Trophoblast cell (in vitro differentiated cells and primary cell): ENCODE data around the gene AHDC1.
A peak's percentile ranks its signal among the peaks of the same experiment; 100 is the strongest.

Experiments used
- DNase-seq, 2 donors: peaks; one replicate each; pipeline ENCODE4 v3.0.0-alpha.2; 2016
- H2AFZ ChIP-seq: 2 replicates; pipeline ENCODE4 v1.6.1; 2013; ENCODE audit warnings: low read length, moderate library complexity, mild to moderate bottlenecking; ENCODE audit not compliant: insufficient read depth, poor library complexity
- H2AK5ac ChIP-seq: 2 replicates; pipeline ENCODE4 v1.6.1; 2013; ENCODE audit warnings: mild to moderate bottlenecking, low read length
- H2BK120ac ChIP-seq: 2 replicates; pipeline ENCODE4 v1.6.1; 2013; ENCODE audit warnings: low read length, mild to moderate bottlenecking, moderate library complexity; ENCODE audit not compliant: insufficient read depth, poor library complexity
- H2BK12ac ChIP-seq: 2 replicates; pipeline ENCODE4 v1.6.1; 2013; ENCODE audit warnings: mild to moderate bottlenecking, low read length, moderate library complexity
- H2BK5ac ChIP-seq: 2 replicates; pipeline ENCODE4 v1.6.1; 2013; ENCODE audit warnings: low read length, low read depth, moderate library complexity, mild to moderate bottlenecking; ENCODE audit not compliant: poor library complexity
- H3K14ac ChIP-seq: 2 replicates; pipeline ENCODE4 v1.6.1; 2013; ENCODE audit warnings: mild to moderate bottlenecking, low read length
- H3K18ac ChIP-seq: 2 replicates; pipeline ENCODE4 v1.6.1; 2013; ENCODE audit warnings: mild to moderate bottlenecking, low read length
- H3K23ac ChIP-seq: 2 replicates; pipeline ENCODE4 v1.6.1; 2013; ENCODE audit warnings: low read length
- H3K27ac ChIP-seq: 2 replicates; pipeline ENCODE4 v1.5.1; 2013; ENCODE audit warnings: low read depth, mild to moderate bottlenecking, inconsistent platforms, low read length, moderate library complexity
- H3K27me3 ChIP-seq: 2 replicates; pipeline ENCODE4 v1.6.1; 2013; ENCODE audit warnings: inconsistent platforms, mild to moderate bottlenecking, low read length, moderate library complexity; ENCODE audit not compliant: insufficient read depth
- H3K36me3 ChIP-seq, 2 experiments: 1 replicate in 1 of 2; 2 replicates in 1 of 2; pipeline ENCODE4 v1.6.1; 2013; ENCODE audit warnings: low read length in 2 of 2, mild to moderate bottlenecking in 2 of 2, moderate library complexity in 1 of 2; ENCODE audit not compliant: insufficient read depth in 2 of 2, control insufficient read depth in 1 of 2
- H3K4ac ChIP-seq: 2 replicates; pipeline ENCODE4 v1.6.1; 2013; ENCODE audit warnings: low read depth, mild to moderate bottlenecking, low read length, moderate library complexity
- H3K4me1 ChIP-seq, 2 experiments: 1 replicate in 1 of 2; 2 replicates in 1 of 2; pipeline ENCODE4 v1.6.1; 2013; ENCODE audit warnings: low read length in 2 of 2, mild to moderate bottlenecking in 2 of 2, moderate library complexity in 1 of 2; ENCODE audit not compliant: insufficient read depth in 2 of 2, control insufficient read depth in 1 of 2
- H3K4me2 ChIP-seq: 2 replicates; pipeline ENCODE4 v1.6.1; 2013; ENCODE audit warnings: inconsistent platforms, mild to moderate bottlenecking, low read length, moderate library complexity
- H3K4me3 ChIP-seq: 2 replicates; pipeline ENCODE4 v1.5.1; 2013; ENCODE audit warnings: mild to moderate bottlenecking, low read depth, low read length, inconsistent platforms
- H3K79me1 ChIP-seq: one replicate; pipeline ENCODE4 v1.6.1; 2013; ENCODE audit warnings: low read length
- H3K79me2 ChIP-seq: 2 replicates; pipeline ENCODE4 v1.6.1; 2013; ENCODE audit warnings: low read length, mild to moderate bottlenecking; ENCODE audit not compliant: control insufficient read depth, insufficient read depth, poor library complexity
- H3K9ac ChIP-seq: 2 replicates; pipeline ENCODE4 v1.6.1; 2013; ENCODE audit warnings: mild to moderate bottlenecking, low read length
- H3K9me3 ChIP-seq: 2 replicates; pipeline ENCODE4 v1.6.1; 2013; ENCODE audit warnings: low read depth, mild to moderate bottlenecking, control low read depth, inconsistent platforms, low read length; ENCODE audit not compliant: insufficient read depth
- H4K12ac ChIP-seq: 2 replicates; pipeline ENCODE4 v1.6.1; 2013; ENCODE audit warnings: low read depth, mild to moderate bottlenecking, low read length, moderate library complexity
- H4K8ac ChIP-seq: 2 replicates; pipeline ENCODE4 v1.6.1; 2013; ENCODE audit warnings: low read depth, mild to moderate bottlenecking, low read length, moderate library complexity
- H4K91ac ChIP-seq: one replicate; pipeline ENCODE4 v1.6.1; 2013; ENCODE audit warnings: low read depth, mild to moderate bottlenecking, low read length, moderate library complexity
- WGBS: extraction: QIAGEN DNeasy Blood & Tissue Kit; methylation state at CpG from one replicate; pipeline ENCODE4 v1.1.7; 2013; ENCODE audit warnings: missing lambda C conversion rate; ENCODE audit not compliant: insufficient read length, insufficient coverage; ENCODE audit errors: extremely low coverage; 5-methylcytosine and 5-hydroxymethylcytosine counted together

The AHDC1 gene

DNA sequence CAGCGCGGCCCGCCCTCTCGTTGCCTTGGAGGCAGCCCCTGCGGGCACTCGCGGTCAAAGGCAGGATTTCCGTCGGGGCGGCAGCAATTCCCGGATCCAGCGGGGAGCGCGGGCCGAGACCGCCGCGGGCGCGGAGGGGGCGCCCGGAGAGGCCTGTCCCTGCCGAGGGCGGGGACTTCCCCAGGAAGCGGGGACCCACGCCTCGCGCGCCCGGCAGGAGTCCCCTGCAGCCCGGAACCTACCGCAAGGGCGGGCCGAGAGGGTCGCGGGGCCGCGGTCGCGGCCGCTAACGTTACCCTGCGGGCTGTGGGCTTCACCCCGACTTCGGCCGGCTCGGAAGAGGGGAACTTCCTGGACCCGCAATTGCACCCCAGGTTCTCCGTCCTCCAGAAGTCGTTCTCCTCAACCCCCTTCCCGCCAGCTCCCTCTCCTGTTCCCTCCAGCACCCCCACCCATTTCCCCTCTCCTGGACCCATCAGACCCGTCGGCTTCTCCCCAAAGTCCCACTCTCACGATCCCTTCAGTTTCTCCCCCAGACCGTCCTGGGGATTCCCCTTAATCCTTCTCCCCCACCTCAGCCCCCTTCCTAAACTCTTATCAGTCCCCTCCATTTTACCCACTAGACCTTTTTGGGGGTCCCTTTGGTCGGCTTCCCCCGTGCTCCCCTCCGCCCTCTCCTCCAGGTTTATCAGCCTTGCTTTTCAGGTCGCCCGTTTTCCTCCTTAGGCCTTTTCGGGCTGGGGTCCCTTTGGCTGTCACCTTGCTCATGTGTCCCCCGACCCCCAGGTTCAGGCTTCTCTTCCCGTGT, 30.4 kb upstream of the AHDC1 start:
- H4K12ac ChIP-seq = peak overlapping the region; percentile 28
- H4K91ac ChIP-seq = no peak overlapping the region
- H3K79me2 ChIP-seq = no peaks in the 10 kb centered on the region
- no peaks in the 10 kb centered on the region for H3K36me3 ChIP-seq
- peak overlapping the region; percentile 21 for H3K23ac ChIP-seq
- no peak overlapping the region for H3K18ac ChIP-seq
- no peak overlapping the region for H2BK5ac ChIP-seq
- peak overlapping the region; percentile 65 for H3K4me2 ChIP-seq
- DNase-seq = peak in 1 of 2 donors; percentile 38
- no peak overlapping the region for H2BK12ac ChIP-seq
- H3K4me1 ChIP-seq = peaks cover 4 to 7% of the 10 kb centered on the region in 2 experiments
- H3K14ac ChIP-seq = peak overlapping the region; percentile 10
- peak overlapping the region; percentile 24 for H2AFZ ChIP-seq
- H3K4me3 ChIP-seq = no peak overlapping the region
- H3K27me3 ChIP-seq = peaks cover 28% of the 10 kb centered on the region
- H3K79me1 ChIP-seq = peaks cover 4% of the 10 kb centered on the region
- no peaks in the 10 kb centered on the region for H3K9me3 ChIP-seq
- no peak overlapping the region for H2AK5ac ChIP-seq
- no peak overlapping the region for H3K9ac ChIP-seq
- H2BK120ac ChIP-seq = no peak overlapping the region
- H3K4ac ChIP-seq = no peak overlapping the region
- no peak overlapping the region for H3K27ac ChIP-seq
- no CpG with 5 or more reads among the region's 63 CpGs for WGBS
- H4K8ac ChIP-seq = peak overlapping the region; percentile 53

DNA sequence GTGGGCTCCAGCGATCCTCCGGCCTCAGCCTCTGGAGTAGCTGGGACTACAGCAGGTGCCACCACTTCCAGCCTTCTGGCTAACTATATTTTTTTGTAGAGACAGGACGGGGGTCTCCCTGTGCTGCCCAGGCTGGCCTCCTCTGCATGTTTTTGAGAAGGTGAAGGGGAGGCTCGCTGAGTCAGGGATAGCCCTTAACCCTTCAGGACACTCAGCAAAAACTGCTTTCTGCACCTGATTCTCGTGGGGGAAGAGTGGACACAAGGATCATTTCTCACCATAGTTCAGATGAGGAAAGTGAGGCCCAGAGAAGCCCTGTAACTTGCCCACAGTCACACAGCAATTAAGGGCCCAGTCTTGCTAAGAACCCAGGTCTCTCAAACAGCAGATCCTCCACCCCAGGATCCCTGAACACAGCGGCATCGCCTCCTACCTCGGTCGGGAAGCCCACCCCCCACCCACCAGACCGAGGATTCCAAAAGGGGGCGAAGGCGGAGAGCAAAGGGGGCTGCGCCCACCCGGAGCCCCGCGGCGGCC, 29.8 kb upstream of the AHDC1 start:
- H3K79me2 ChIP-seq = no peaks in the 10 kb centered on the region
- H2BK12ac ChIP-seq = no peak overlapping the region
- peak overlapping the region; percentile 65 for H3K4me2 ChIP-seq
- H3K9me3 ChIP-seq = no peaks in the 10 kb centered on the region
- WGBS = no CpG with 5 or more reads among the region's 17 CpGs
- no peak overlapping the region for H3K23ac ChIP-seq
- no peak overlapping the region for H3K9ac ChIP-seq
- peaks cover 4% of the 10 kb centered on the region for H3K79me1 ChIP-seq
- H3K27me3 ChIP-seq = peaks cover 28% of the 10 kb centered on the region
- no peak overlapping the region for H3K14ac ChIP-seq
- no peak overlapping the region for H2BK5ac ChIP-seq
- no peak overlapping the region for H2BK120ac ChIP-seq
- peak overlapping the region; percentile 53 for H4K8ac ChIP-seq
- no peaks in the 10 kb centered on the region for H3K36me3 ChIP-seq
- no peak overlapping the region for H4K12ac ChIP-seq
- no peak for DNase-seq
- H4K91ac ChIP-seq = no peak overlapping the region
- H2AK5ac ChIP-seq = no peak overlapping the region
- peaks cover 4 to 7% of the 10 kb centered on the region in 2 experiments for H3K4me1 ChIP-seq
- H3K4me3 ChIP-seq = no peak overlapping the region
- peak overlapping the region; percentile 24 for H2AFZ ChIP-seq
- H3K18ac ChIP-seq = no peak overlapping the region
- no peak overlapping the region for H3K4ac ChIP-seq
- H3K27ac ChIP-seq = no peak overlapping the region

DNA sequence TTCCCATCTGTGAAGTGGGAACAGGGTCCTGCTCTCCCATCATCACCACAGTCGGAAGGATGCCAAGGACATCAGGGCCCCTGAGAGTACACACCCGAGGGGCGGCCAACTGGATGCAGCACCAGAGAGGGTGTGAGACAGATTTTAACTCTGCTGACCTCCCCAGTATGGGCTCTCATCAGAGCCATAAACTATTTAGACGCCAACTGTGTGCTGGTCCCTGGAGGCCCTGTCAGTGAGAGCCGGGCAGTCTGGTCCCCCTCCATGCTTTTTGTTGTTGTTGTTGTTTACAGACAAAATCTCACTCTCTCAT, 29.3 kb upstream of the AHDC1 start:
- H3K18ac ChIP-seq = no peak overlapping the region
- no peaks in the 10 kb centered on the region for H3K36me3 ChIP-seq
- no CpG with 5 or more reads among the region's 5 CpGs for WGBS
- no peak overlapping the region for H4K8ac ChIP-seq
- no peak overlapping the region for H2AK5ac ChIP-seq
- no peak overlapping the region for H3K4me2 ChIP-seq
- H4K91ac ChIP-seq = no peak overlapping the region
- H2BK12ac ChIP-seq = no peak overlapping the region
- no peak overlapping the region for H2AFZ ChIP-seq
- no peak overlapping the region for H3K14ac ChIP-seq
- no peaks in the 10 kb centered on the region for H3K79me2 ChIP-seq
- no peak for DNase-seq
- no peak overlapping the region for H3K9ac ChIP-seq
- no peak overlapping the region for H2BK5ac ChIP-seq
- no peak overlapping the region for H3K23ac ChIP-seq
- no peak overlapping the region for H3K4ac ChIP-seq
- no peak overlapping the region for H3K4me3 ChIP-seq
- no peaks in the 10 kb centered on the region for H3K9me3 ChIP-seq
- no peak overlapping the region for H4K12ac ChIP-seq
- no peak overlapping the region for H3K27ac ChIP-seq
- no peak overlapping the region for H2BK120ac ChIP-seq
- H3K27me3 ChIP-seq = peaks cover 28% of the 10 kb centered on the region
- H3K4me1 ChIP-seq = peaks cover 4 to 7% of the 10 kb centered on the region in 2 experiments
- H3K79me1 ChIP-seq = peaks cover 4% of the 10 kb centered on the region

GRCh38 chr1:27632387-27633297, 28.7 kb upstream of the AHDC1 start:
- Histone ChIP-seq H3K9ac (no peak overlapping the region), H3K9me3 (no peaks in the 10 kb centered on the region), H3K4me2 (no peak overlapping the region), H3K18ac (no peak overlapping the region), H3K79me2 (no peaks in the 10 kb centered on the region), H2BK120ac (no peak overlapping the region), H4K8ac (no peak overlapping the region), H2AFZ (no peak overlapping the region), H3K4ac (no peak overlapping the region), H4K91ac (no peak overlapping the region), H3K23ac (no peak overlapping the region), H2BK5ac (no peak overlapping the region), H3K4me3 (no peak overlapping the region), H3K27me3 (peaks cover 28% of the 10 kb centered on the region), H3K36me3 (no peaks in the 10 kb centered on the region), H3K4me1 (peaks cover 4 to 7% of the 10 kb centered on the region in 2 experiments), H3K27ac (no peak overlapping the region), H4K12ac (no peak overlapping the region), H3K79me1 (peaks cover 4% of the 10 kb centered on the region), H2BK12ac (no peak overlapping the region), H2AK5ac (no peak overlapping the region), H3K14ac (no peak overlapping the region)
- WGBS = no CpG with 5 or more reads among the region's 14 CpGs
- no peak for DNase-seq
